GM21447 (cell line): ENCODE results near the gene HIF3A.
"Not testable (repeated sequence)": the region's sequence is repeated elsewhere in the genome, so short reads cannot be mapped to it uniquely, and the experiment has no call there.

Experiments
- ATAC-seq: cut with Tn5 transposase; IDR thresholded peaks from one replicate; pipeline ENCODE4 v1.9.1; 2021; ENCODE audit not compliant: unreplicated experiment

The HIF3A gene

GRCh38 chr19:46296722-46297461 lies at the start of gene HIF3A:
TSS of gene HIF3A (plus strand) at chr19:46297042. CDS start at chr19:46297077, 35 bp downstream.
- ATAC-seq: no peak

- no peak for ATAC-seq
These were observed 46.6 kb upstream of the HIF3A start for GRCh38 chr19:46250076-46250735.

GRCh38 chr19:46251416-46251815 lies 45.4 kb upstream of the HIF3A start:
- ATAC-seq: no peak

GRCh38 chr19:46254776-46255175 lies 42.1 kb upstream of the HIF3A start:
- ATAC-seq: no peak

GRCh38 chr19:46256855-46257254 lies 40.0 kb upstream of the HIF3A start:
- ATAC-seq: no peak

- not testable (repeated sequence) for ATAC-seq
These were observed 35.3 kb upstream of the HIF3A start for GRCh38 chr19:46261501-46261900.

- ATAC-seq: not testable (repeated sequence)
These were observed 34.1 kb upstream of the HIF3A start for GRCh38 chr19:46262684-46263296.

GRCh38 chr19:46264801-46265200 lies 32.0 kb upstream of the HIF3A start:
- not testable (repeated sequence) for ATAC-seq

GRCh38 chr19:46265217-46265828 lies 31.5 kb upstream of the HIF3A start:
- peak; percentile 51 for ATAC-seq

- ATAC-seq: no peak
These were observed 27.7 kb upstream of the HIF3A start for GRCh38 chr19:46269101-46269500.

- no peak for ATAC-seq
These were observed 26.2 kb upstream of the HIF3A start for GRCh38 chr19:46270521-46271256.

- ATAC-seq: no peak
These were observed 25.2 kb upstream of the HIF3A start for GRCh38 chr19:46271481-46272197.

- not testable (repeated sequence) for ATAC-seq
These were observed 22.9 kb upstream of the HIF3A start for GRCh38 chr19:46273931-46274330.

- no peak for ATAC-seq
These were observed 17.7 kb upstream of the HIF3A start for GRCh38 chr19:46279177-46279576.

GRCh38 chr19:46283771-46284170 lies 13.1 kb upstream of the HIF3A start:
- no peak for ATAC-seq

- ATAC-seq: no peak
These were observed 12.2 kb upstream of the HIF3A start for GRCh38 chr19:46284635-46285034.

GRCh38 chr19:46287585-46287984 lies 9.3 kb upstream of the HIF3A start:
- ATAC-seq: no peak

GRCh38 chr19:46288896-46289588 lies 7.8 kb upstream of the HIF3A start:
- ATAC-seq: no peak

- ATAC-seq: no peak
These were observed 6.9 kb upstream of the HIF3A start for GRCh38 chr19:46289724-46290619.
